T-helper 1 cell treated with Interleukin-12 subunit alpha and Interleukin-12 subunit beta and Interleukin-4 antibody, amounts not matched to agents 30 μg/mL and 1 μg/mL, for 36 hours (primary cell): ENCODE data around the gene UMAD1.
A peak's percentile ranks its signal among the peaks of the same experiment; 100 is the strongest.

Source experiments
- H3K27ac Mint-ChIP-seq: one replicate; pipeline ENCODE4 v1.8.0; 2021; ENCODE audit warnings: mild to moderate bottlenecking, mixed read lengths
- H3K27me3 Mint-ChIP-seq: one replicate; pipeline ENCODE4 v1.8.0; 2021; ENCODE audit warnings: low read depth, mixed read lengths
- H3K36me3 Mint-ChIP-seq: one replicate; pipeline ENCODE4 v1.8.0; 2021; ENCODE audit warnings: low read depth, mixed read lengths
- H3K4me1 Mint-ChIP-seq: one replicate; pipeline ENCODE4 v1.8.0; 2021; ENCODE audit warnings: low read depth, mixed read lengths
- H3K4me3 Mint-ChIP-seq: one replicate; pipeline ENCODE4 v1.8.0; 2021; ENCODE audit warnings: mild to moderate bottlenecking, moderate library complexity, mixed read lengths
- H3K9me3 Mint-ChIP-seq: one replicate; pipeline ENCODE4 v1.8.0; 2021; ENCODE audit warnings: mixed read lengths

The UMAD1 gene

DNA sequence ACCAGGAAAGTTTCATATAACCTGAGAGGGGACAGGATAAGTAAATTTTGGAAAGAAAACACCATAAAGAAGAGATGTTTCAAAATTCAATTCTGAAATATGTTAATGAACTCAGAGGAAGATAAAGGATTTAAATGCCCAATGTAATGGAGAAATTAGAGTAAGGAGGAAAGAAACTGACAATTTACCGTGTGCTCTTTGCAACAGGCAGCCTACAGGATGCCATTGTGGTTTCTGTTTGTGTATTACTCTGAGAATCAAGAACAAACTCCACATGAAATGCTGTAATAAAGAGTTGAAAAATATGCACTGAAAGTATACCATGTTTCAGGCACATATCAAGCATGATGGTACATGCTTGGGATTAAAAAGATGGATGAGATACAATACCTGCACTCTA, 283.3 kb downstream of the UMAD1 start:
- peaks cover 26% of the 10 kb centered on the region for H3K4me1 Mint-ChIP-seq
- peaks cover 8% of the 10 kb centered on the region for H3K36me3 Mint-ChIP-seq
- H3K4me3 Mint-ChIP-seq, result peak overlapping the region; percentile 48
- H3K9me3 Mint-ChIP-seq, result no peaks in the 10 kb centered on the region
- no peak overlapping the region for H3K27ac Mint-ChIP-seq
- H3K27me3 Mint-ChIP-seq, result peaks cover 3% of the 10 kb centered on the region

DNA sequence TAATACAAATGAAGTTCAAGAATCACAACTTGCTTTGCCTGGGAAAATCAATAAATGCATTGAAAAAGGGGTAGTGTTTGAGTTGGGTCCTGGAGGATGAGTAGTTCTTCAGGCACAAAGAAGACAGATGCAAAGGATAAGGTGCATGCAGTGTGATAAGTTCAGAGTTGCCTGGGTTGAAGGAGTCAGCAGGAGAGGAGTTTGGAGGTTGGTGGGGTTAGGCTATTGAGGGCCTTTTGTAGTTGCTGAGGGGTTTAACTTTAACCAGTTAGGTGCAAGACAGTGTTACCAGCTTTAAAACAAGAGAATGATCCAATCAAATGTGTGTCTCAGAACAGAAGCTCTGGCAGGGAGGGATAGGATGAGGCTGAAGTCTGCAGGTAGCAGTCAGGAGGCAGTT, 283.8 kb downstream of the UMAD1 start:
- H3K4me3 Mint-ChIP-seq, result no peak overlapping the region
- H3K27ac Mint-ChIP-seq, result no peak overlapping the region
- no peaks in the 10 kb centered on the region for H3K9me3 Mint-ChIP-seq
- H3K36me3 Mint-ChIP-seq, result peaks cover 8% of the 10 kb centered on the region
- H3K4me1 Mint-ChIP-seq, result peaks cover 25% of the 10 kb centered on the region
- peaks cover 3% of the 10 kb centered on the region for H3K27me3 Mint-ChIP-seq
